GM12864 (cell line): Measurements from ENCODE around the gene ST3GAL4.
"Not testable (repeated sequence)": the region's sequence is repeated elsewhere in the genome, so short reads cannot be mapped to it uniquely, and the experiment has no call there.

Experiments
- DNase-seq: peaks from one replicate; pipeline ENCODE4 v3.0.0-alpha.2; 2011; ENCODE audit warnings: low read depth
- H3K4me3 ChIP-seq: 2 replicates; pipeline ENCODE4 v1.5.1; 2011; ENCODE audit warnings: mild to moderate bottlenecking, low read depth, low read length, control low read depth
- CTCF ChIP-seq: IDR thresholded peaks from 2 replicates; pipeline ENCODE4 v1.5.1; 2011; ENCODE audit warnings: low read depth, mild to moderate bottlenecking, moderate library complexity, low read length, control low read depth, inconsistent platforms; ENCODE audit errors: missing control alignments

The ST3GAL4 gene

GRCh38 chr11:126393143-126393542 is 37.7 kb downstream of the ST3GAL4 start:
- no peak for TF ChIP-seq CTCF
- no peak for DNase-seq

GRCh38 chr11:126394036-126394435 is 38.5 kb downstream of the ST3GAL4 start:
- no peak for TF ChIP-seq CTCF
- H3K4me3 ChIP-seq = no peak overlapping the region
- DNase-seq = no peak

More at GRCh38 chr11:126393143-126393542, 37.7 kb downstream of the ST3GAL4 start:
- H3K4me3 ChIP-seq = no peak overlapping the region

- not testable (repeated sequence) for DNase-seq, H3K4me3 ChIP-seq
These were observed 39.2 kb downstream of the ST3GAL4 start for GRCh38 chr11:126394634-126395072.

GRCh38 chr11:126395784-126396183 is 40.3 kb downstream of the ST3GAL4 start:
- not testable (repeated sequence) for H3K4me3 ChIP-seq, DNase-seq

GRCh38 chr11:126396266-126396665 is 40.8 kb downstream of the ST3GAL4 start:
- H3K4me3 ChIP-seq, DNase-seq: not testable (repeated sequence)

- no peak for TF ChIP-seq CTCF
- DNase-seq = no peak
These were observed 41.5 kb downstream of the ST3GAL4 start for GRCh38 chr11:126396965-126397364.

GRCh38 chr11:126398296-126398695 is 42.8 kb downstream of the ST3GAL4 start:
- no peak for DNase-seq
- no peak overlapping the region for H3K4me3 ChIP-seq
- no peak for TF ChIP-seq CTCF

More at GRCh38 chr11:126396965-126397364, 41.5 kb downstream of the ST3GAL4 start:
- H3K4me3 ChIP-seq = no peak overlapping the region

GRCh38 chr11:126398721-126399120 is 43.2 kb downstream of the ST3GAL4 start:
- no peak for DNase-seq
- no peak overlapping the region for H3K4me3 ChIP-seq
- no peak for TF ChIP-seq CTCF

- TF ChIP-seq CTCF = no peak
- H3K4me3 ChIP-seq = no peak overlapping the region
- no peak for DNase-seq
These were observed 44.5 kb downstream of the ST3GAL4 start for GRCh38 chr11:126400019-126400418.
